Measurements from ENCODE around the gene DLG4. TPM values are rescaled to one million over a fixed set of nuclear protein-coding genes. Genes with fewer than 3 reads are reported as not detected.

The DLG4 gene
- total and polyA plus RNA-seq, 5 donors from 2014 or later = 0.22 to 2.9 (median 0.50) TPM

DNA sequence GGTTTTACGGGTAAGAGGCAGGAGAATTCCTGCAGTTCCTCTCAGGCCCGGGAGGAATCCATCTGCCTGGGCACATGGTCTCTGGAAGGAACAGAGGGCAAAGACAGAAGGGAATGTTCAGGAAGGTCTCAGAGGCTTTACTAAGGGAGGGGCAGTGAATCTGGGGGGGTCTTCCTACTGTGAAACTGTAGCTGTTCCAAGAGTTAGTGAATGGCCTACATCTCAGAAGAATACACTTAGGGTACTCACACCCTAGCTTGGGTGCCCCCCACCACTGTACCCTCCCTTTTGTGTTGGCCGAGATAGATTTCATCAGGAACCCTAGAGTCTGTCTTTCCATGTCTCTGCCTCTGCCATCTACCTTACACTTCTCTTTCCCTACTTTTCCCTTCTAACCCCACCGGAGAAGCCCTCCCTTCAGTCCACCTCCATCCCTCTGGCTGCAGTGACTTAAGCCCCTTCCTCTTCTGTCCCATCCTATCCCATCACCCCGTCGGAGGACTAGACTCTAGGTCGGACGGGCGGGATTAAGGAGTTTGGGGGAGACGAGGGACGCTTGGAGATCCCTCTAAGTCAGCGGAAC lies 316 bp downstream of the DLG4 start:
- H3K4me1 ChIP-seq (ENCODE audit: control insufficient read depth, insufficient read depth, low read length, poor library complexity, severe bottlenecking) = peaks cover 60% of the 10 kb centered on the region
- H3K27me3 ChIP-seq (ENCODE audit: control insufficient read depth, insufficient read depth, low read length) = no peaks in the 10 kb centered on the region
- Mint-ChIP-seq H3K27ac (peak overlapping the region; percentile 91 to 97 (median 97)), H3K4me3 (peak overlapping the region; percentile 89 to 96 (median 94)), H3K36me3 (peaks cover 9% of the 10 kb centered on the region), H3K9me3 (no peaks in the 10 kb centered on the region), H3K27me3 (peaks cover 6% of the 10 kb centered on the region), H3K4me1 (peaks cover 0 to 65% (median 33%) of the 10 kb centered on the region in 4 donors)
- DNase-seq (no peak), ATAC-seq (ENCODE audit: low read depth in 2 of 2) (no peak)
- no peaks in the 10 kb centered on the region for H3K9me3 ChIP-seq (ENCODE audit: control insufficient read depth in 2 of 2, low read length in 2 of 2)
- H3K4me3 ChIP-seq (ENCODE audit: low read depth, low read length) = peak overlapping the region; percentile 75
- peaks cover 19% of the 10 kb centered on the region for H3K36me3 ChIP-seq (ENCODE audit: control insufficient read depth, insufficient read depth, low read length)
- peak overlapping the region; percentile 83 for H3K27ac ChIP-seq (ENCODE audit: insufficient read depth, low read length, poor library complexity, severe bottlenecking)

DNA sequence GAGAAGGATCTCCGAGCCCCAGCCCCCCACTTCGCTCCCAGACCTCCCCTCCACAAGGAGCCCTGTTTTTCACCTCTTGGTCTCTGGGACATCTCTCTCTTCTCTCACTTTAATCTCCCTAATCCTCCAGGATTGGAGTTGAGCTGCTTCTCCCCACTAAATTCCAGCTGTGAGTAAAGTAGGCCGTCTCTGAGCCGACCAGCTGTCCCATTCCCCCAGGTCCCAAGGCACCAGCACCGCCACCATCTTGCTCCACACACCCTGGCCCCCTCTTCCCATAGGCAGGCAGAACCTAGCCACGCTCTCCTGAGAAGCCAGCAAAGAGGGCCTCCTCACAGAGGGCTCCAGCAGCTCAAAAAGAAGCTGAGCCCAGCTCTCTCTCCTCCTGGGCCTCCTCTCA lies 878 bp downstream of the DLG4 start:
- Mint-ChIP-seq H3K4me3 (peak overlapping the region in 3 of 4 donors; percentile 73 to 96 (median 89)), H3K36me3 (peaks cover 5% of the 10 kb centered on the region), H3K4me1 (peaks cover 0 to 70% (median 35%) of the 10 kb centered on the region in 4 donors), H3K27ac (peak overlapping the region; percentile 55 to 91 (median 79)), H3K9me3 (no peaks in the 10 kb centered on the region), H3K27me3 (peaks cover 11% of the 10 kb centered on the region)
- Histone ChIP-seq H3K36me3 (ENCODE audit: control insufficient read depth, insufficient read depth, low read length) (peaks cover 16% of the 10 kb centered on the region), H3K9me3 (ENCODE audit: control insufficient read depth in 2 of 2, low read length in 2 of 2) (no peaks in the 10 kb centered on the region), H3K4me3 (ENCODE audit: low read depth, low read length) (no peak overlapping the region), H3K27me3 (ENCODE audit: control insufficient read depth, insufficient read depth, low read length) (no peaks in the 10 kb centered on the region), H3K27ac (ENCODE audit: insufficient read depth, low read length, poor library complexity, severe bottlenecking) (peak overlapping the region; percentile 83), H3K4me1 (ENCODE audit: control insufficient read depth, insufficient read depth, low read length, poor library complexity, severe bottlenecking) (peaks cover 65% of the 10 kb centered on the region)
- ATAC-seq (ENCODE audit: low read depth in 2 of 2) (no peak), DNase-seq (no peak)

DNA sequence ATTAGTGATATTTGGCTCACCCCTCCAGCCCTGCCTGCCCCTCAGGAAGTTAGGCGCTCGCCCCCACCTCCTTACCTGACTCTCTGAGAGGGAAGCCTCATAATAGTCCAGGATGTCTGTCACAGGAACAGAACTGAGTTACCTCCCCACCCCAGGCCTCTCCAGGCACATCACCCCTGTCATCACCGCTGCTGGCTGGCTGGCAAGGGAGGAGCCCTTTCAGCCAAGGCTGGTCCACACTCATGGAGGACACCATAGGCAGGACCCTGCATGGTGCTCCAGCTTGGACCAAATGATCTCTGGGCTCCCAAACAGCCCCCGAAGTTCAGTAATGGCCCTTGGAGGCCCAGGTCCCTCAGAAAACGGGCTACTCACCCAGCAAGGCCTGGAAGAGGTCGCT lies 1.5 kb downstream of the DLG4 start:
- DNase-seq = no peak
- H3K36me3 Mint-ChIP-seq = no peaks in the 10 kb centered on the region

DNA sequence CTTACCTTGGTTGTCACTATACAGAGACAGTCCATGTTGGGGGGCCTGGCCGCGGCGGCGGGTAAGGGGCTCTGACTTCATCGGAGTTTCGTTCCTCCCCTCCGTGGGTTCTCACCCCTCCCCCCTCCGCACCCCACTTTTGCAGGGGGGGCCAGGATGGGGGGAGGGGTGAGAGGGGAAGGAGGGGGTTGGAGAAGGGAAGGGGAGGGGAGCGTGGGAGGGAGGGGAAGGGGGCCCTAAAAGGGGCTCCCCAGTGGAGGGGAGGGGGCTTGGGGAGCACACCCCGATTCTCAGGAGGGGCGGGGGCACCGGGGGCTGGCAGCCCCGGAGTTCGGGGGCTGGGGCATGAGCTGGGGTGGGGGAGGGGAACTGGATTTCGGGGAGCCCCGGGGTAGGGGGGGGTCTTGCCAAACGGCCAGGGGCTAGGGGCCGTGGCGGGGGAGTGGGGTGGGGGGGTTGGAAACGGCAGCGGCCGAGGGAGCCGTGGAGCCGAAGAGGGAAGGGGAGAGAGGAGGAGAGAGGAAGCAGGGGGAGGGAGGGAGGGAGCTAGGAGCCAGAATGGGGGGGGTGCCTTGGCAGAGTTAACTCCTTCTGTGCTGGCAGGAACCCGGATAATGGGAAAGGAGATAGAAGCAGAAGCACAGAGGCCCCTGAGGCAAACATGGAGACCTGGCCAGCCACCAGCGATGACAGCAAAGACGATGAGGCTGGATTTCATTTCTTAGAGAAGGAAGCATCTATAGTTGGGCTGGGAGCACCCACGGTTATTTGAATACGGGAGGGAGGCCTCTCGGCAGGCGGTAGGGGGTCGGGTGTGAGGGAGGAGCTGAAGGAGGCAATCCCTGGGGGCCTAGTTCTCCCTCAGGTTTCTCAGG lies 2.3 kb downstream of the DLG4 start:
- Mint-ChIP-seq H3K27ac (peak overlapping the region in 2 of 3 donors; percentile 91 to 92), H3K9me3 (no peaks in the 10 kb centered on the region), H3K4me3 (peak overlapping the region; percentile 11 to 96 (median 72)), H3K36me3 (no peaks in the 10 kb centered on the region), H3K27me3 (peaks cover 11% of the 10 kb centered on the region), H3K4me1 (peaks cover 0 to 78% (median 40%) of the 10 kb centered on the region in 4 donors)
- Histone ChIP-seq H3K36me3 (ENCODE audit: control insufficient read depth, insufficient read depth, low read length) (peaks cover 3% of the 10 kb centered on the region), H3K27ac (ENCODE audit: insufficient read depth, low read length, poor library complexity, severe bottlenecking) (peak overlapping the region; percentile 60), H3K4me3 (ENCODE audit: low read depth, low read length) (no peak overlapping the region), H3K4me1 (ENCODE audit: control insufficient read depth, insufficient read depth, low read length, poor library complexity, severe bottlenecking) (peaks cover 70% of the 10 kb centered on the region), H3K9me3 (ENCODE audit: control insufficient read depth in 2 of 2, low read length in 2 of 2) (no peaks in the 10 kb centered on the region), H3K27me3 (ENCODE audit: control insufficient read depth, insufficient read depth, low read length) (no peaks in the 10 kb centered on the region)
- no peak for ATAC-seq (ENCODE audit: low read depth in 2 of 2)
- peak in 1 of 3 donors; percentile 28 for DNase-seq

More for the DNA sequence above, 1.5 kb downstream of the DLG4 start:
- no peaks in the 10 kb centered on the region for H3K9me3 Mint-ChIP-seq
- Histone ChIP-seq H3K36me3 (ENCODE audit: control insufficient read depth, insufficient read depth, low read length) (peaks cover 10% of the 10 kb centered on the region), H3K9me3 (ENCODE audit: control insufficient read depth in 2 of 2, low read length in 2 of 2) (no peaks in the 10 kb centered on the region), H3K4me1 (ENCODE audit: control insufficient read depth, insufficient read depth, low read length, poor library complexity, severe bottlenecking) (peaks cover 70% of the 10 kb centered on the region), H3K27me3 (ENCODE audit: control insufficient read depth, insufficient read depth, low read length) (no peaks in the 10 kb centered on the region), H3K4me3 (ENCODE audit: low read depth, low read length) (no peak overlapping the region), H3K27ac (ENCODE audit: insufficient read depth, low read length, poor library complexity, severe bottlenecking) (peak overlapping the region; percentile 60)
- ATAC-seq (ENCODE audit: low read depth in 2 of 2) = no peak
- peaks cover 11% of the 10 kb centered on the region for H3K27me3 Mint-ChIP-seq
- peak overlapping the region; percentile 51 to 96 (median 72) for H3K4me3 Mint-ChIP-seq
- peak overlapping the region in 1 of 3 donors; percentile 62 for H3K27ac Mint-ChIP-seq
- H3K4me1 Mint-ChIP-seq = peaks cover 0 to 76% (median 39%) of the 10 kb centered on the region in 4 donors

DNA sequence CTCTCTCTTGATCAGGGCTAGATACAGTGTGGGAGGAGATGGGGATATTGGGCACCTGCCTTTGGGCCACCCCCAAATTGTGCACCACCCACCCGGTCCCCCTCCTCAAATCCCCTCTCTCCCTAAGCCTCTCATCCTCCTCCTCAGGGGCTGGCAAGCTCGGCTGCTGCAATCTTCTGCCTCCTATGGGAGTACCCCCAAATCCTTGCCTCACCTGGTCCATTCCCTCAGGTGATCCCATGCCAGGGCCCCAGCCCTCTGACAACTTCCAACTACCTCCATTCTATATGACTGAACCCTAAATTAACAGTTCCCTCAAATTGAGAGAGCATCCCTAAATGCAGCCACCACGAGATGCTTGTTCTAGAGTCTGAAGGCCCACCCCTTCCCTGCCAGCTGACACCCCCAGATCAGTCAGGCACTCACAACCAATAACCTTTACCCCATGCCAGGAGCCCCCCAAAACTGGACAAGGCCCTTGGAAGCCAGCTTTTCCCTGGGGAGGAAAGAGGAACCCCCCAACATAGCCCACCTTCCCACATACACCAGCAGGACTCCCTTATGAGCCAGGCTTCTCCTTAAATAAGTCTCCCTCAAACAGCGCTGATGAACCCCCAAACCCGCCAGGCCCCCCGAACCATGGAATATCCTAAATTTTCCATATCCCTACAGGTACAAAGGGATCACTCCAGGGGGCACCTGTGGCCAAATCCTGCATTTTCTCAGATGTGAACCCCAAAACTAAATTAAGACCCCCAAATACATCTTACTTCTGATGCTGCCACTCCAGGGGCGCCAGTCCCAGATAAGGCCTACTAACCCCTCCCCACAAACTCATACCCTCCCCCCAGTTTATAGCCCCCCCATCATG lies 3.2 kb downstream of the DLG4 start:
- Histone ChIP-seq H3K27ac (ENCODE audit: insufficient read depth, low read length, poor library complexity, severe bottlenecking) (peak overlapping the region; percentile 23), H3K9me3 (ENCODE audit: control insufficient read depth in 2 of 2, low read length in 2 of 2) (no peaks in the 10 kb centered on the region)
- H3K36me3 Mint-ChIP-seq = no peaks in the 10 kb centered on the region

DNA sequence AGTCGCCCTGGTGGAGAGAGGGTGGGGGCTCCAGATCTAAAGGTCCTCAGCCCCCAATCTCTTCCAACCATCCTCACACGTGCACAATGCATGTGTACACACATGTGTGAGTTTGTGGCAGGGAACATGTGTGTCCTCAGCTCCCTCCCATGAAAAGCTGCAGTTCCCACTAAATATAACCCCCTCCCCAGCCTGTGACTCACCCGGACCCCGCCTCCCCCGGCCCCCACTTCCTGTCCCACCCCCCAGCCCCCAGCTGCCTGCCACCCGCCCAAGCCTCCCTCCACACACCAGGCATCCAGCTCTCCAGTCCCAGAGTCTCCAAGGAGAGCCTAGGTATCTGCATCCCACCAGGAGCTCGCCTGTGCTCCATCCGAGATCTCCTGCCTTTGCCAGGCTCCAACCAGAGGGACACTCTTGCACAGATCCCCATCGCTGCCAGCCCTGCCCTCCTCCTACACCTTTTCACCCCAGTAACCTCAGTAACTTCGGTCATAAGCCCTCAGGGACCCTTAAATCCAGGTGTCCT lies 3.9 kb downstream of the DLG4 start:
- Mint-ChIP-seq H3K27ac (peak overlapping the region in 1 of 3 donors; percentile 93), H3K4me3 (peak overlapping the region in 3 of 4 donors; percentile 76 to 96 (median 86)), H3K27me3 (peaks cover 23% of the 10 kb centered on the region), H3K4me1 (peaks cover 0 to 73% (median 35%) of the 10 kb centered on the region in 4 donors), H3K36me3 (no peaks in the 10 kb centered on the region), H3K9me3 (no peaks in the 10 kb centered on the region)
- no peaks in the 10 kb centered on the region for H3K27me3 ChIP-seq (ENCODE audit: control insufficient read depth, insufficient read depth, low read length)
- H3K27ac ChIP-seq (ENCODE audit: insufficient read depth, low read length, poor library complexity, severe bottlenecking) = peak overlapping the region; percentile 97
- H3K9me3 ChIP-seq (ENCODE audit: control insufficient read depth in 2 of 2, low read length in 2 of 2) = no peaks in the 10 kb centered on the region
- H3K4me1 ChIP-seq (ENCODE audit: control insufficient read depth, insufficient read depth, low read length, poor library complexity, severe bottlenecking) = peaks cover 57% of the 10 kb centered on the region
- H3K36me3 ChIP-seq (ENCODE audit: control insufficient read depth, insufficient read depth, low read length) = no peaks in the 10 kb centered on the region
- ATAC-seq (ENCODE audit: low read depth in 2 of 2) (no peak), DNase-seq (no peak)
- no peak overlapping the region for H3K4me3 ChIP-seq (ENCODE audit: low read depth, low read length)

More for the DNA sequence above, 3.2 kb downstream of the DLG4 start:
- H3K27ac Mint-ChIP-seq = peak overlapping the region; percentile 72 to 93 (median 91)
- ATAC-seq (ENCODE audit: low read depth in 2 of 2) (no peak), DNase-seq (no peak)
- peaks cover 0 to 80% (median 41%) of the 10 kb centered on the region in 4 donors for H3K4me1 Mint-ChIP-seq
- peak overlapping the region; percentile 60 to 86 (median 72) for H3K4me3 Mint-ChIP-seq
- H3K9me3 Mint-ChIP-seq = no peaks in the 10 kb centered on the region
- peaks cover 18% of the 10 kb centered on the region for H3K27me3 Mint-ChIP-seq
- no peak overlapping the region for H3K4me3 ChIP-seq (ENCODE audit: low read depth, low read length)
- H3K36me3 ChIP-seq (ENCODE audit: control insufficient read depth, insufficient read depth, low read length) = no peaks in the 10 kb centered on the region
- H3K4me1 ChIP-seq (ENCODE audit: control insufficient read depth, insufficient read depth, low read length, poor library complexity, severe bottlenecking) = peaks cover 64% of the 10 kb centered on the region
- H3K27me3 ChIP-seq (ENCODE audit: control insufficient read depth, insufficient read depth, low read length) = no peaks in the 10 kb centered on the region

DNA sequence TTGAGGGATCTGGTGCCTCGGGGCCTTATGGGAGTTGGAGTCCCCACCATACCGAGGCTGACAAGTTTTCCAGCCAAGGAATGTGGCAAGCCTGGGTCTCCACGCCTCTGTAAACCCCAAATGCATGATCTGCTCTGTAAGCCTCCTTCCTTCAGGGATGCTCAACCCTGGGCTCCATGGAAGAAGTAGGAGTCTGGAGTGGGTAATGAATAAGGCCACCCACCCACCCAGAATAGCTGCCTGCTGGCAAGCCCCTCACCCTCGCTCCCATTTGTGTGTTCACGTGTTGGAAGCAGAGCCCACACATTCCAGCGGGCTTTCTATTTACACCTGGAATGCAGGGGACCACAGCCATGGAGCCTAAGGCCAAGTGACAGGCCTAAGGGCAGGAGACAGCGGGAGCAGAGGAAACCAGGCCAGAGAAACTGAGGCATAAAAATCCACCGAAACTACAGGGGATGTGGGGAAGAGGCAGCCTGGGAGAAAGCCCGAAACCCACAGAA lies 4.4 kb downstream of the DLG4 start:
- Mint-ChIP-seq H3K36me3 (no peaks in the 10 kb centered on the region), H3K9me3 (no peaks in the 10 kb centered on the region)
- no peak for ATAC-seq (ENCODE audit: low read depth in 2 of 2)

More for the DNA sequence above, 4.4 kb downstream of the DLG4 start:
- no peak for DNase-seq
- Histone ChIP-seq H3K9me3 (ENCODE audit: control insufficient read depth in 2 of 2, low read length in 2 of 2) (no peaks in the 10 kb centered on the region), H3K4me1 (ENCODE audit: control insufficient read depth, insufficient read depth, low read length, poor library complexity, severe bottlenecking) (peaks cover 51% of the 10 kb centered on the region), H3K36me3 (ENCODE audit: control insufficient read depth, insufficient read depth, low read length) (no peaks in the 10 kb centered on the region), H3K27me3 (ENCODE audit: control insufficient read depth, insufficient read depth, low read length) (no peaks in the 10 kb centered on the region), H3K4me3 (ENCODE audit: low read depth, low read length) (peak overlapping the region; percentile 85), H3K27ac (ENCODE audit: insufficient read depth, low read length, poor library complexity, severe bottlenecking) (peak overlapping the region; percentile 97)
- Mint-ChIP-seq H3K4me3 (peak overlapping the region; percentile 85 to 96 (median 90)), H3K27me3 (peaks cover 23% of the 10 kb centered on the region), H3K4me1 (peaks cover 0 to 67% (median 30%) of the 10 kb centered on the region in 4 donors), H3K27ac (peak overlapping the region; percentile 92 to 99 (median 99))

All from CD4-positive, CD25-positive, alpha-beta regulatory T cell (primary cell).